GM19238 (cell line): Measurements from ENCODE around the gene MICAL2.

Source experiments
- DNase-seq: peaks from one replicate; pipeline ENCODE4 v3.0.0; 2011; ENCODE audit warnings: low spot score; ENCODE audit not compliant: insufficient read length

Gene MICAL2

GRCh38 chr11:12114193-12115033 is 4.0 kb downstream of the MICAL2 start:
- DNase-seq = no peak

- DNase-seq = no peak
Observed at GRCh38 chr11:12116425-12117032, 6.1 kb downstream of the MICAL2 start.

- DNase-seq = no peak
Observed at GRCh38 chr11:12117200-12117599, 6.8 kb downstream of the MICAL2 start.

DNA sequence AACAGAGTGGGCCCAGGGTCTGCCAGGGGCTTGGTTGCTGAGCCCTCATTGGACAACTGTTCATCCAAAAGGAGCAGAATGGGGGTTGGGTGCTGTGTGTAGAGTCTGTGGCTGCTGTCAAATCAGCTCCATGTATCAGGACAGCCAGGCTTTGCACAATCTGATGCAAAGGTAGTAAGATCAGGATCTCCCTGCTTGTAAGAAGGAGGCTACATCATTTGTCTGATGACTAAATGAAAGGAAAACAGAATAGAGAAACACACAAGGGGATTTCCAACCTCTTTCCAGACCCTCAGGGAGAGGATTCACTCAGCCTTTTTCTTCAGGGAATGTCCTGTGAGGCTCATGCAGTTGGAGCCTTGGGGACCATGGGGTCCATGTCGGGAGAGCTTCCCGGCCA is 7.2 kb downstream of the MICAL2 start:
- no peak for DNase-seq

DNA sequence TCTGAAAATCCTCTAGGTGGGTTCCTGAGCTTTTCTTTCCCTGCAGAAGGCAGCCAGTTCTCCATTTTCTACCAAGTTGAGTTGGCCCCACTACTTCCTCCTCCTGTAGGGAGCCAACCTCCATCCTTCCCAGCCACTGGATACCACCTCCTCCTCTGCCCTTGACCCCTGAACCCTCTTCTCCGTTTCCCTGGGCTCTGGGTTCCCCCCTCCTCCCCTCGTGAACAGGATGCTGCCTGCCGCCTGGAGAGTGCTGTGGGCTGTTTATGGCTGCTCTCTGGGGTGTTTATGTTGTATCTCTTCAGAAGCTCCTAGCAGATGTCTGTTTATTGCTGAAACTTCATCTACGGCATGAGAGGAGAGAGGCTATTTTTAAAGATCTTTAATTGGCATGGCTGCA is 8.6 kb downstream of the MICAL2 start:
- no peak for DNase-seq

DNA sequence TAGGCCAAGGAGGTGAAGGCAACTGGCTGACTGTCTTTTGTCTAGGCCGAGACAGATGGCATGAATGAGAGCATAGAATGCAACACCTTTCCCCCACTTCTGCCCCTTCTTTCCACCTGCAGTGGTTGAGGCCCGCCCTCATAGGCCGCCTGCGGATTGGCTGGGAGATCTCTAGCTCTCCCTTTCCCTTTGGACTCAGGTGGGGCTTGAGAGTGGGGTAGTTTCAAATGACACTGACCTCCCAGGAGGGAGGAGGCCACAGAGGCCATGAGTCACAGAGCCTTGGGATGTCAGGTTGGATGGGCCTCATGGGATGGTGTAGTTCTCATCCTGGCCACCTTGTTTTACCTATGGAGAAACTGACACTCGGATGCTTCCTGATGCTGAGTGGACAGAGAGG is 9.1 kb downstream of the MICAL2 start:
- DNase-seq = no peak

GRCh38 chr11:12120031-12121008 is 9.9 kb downstream of the MICAL2 start:
- DNase-seq = no peak

DNA sequence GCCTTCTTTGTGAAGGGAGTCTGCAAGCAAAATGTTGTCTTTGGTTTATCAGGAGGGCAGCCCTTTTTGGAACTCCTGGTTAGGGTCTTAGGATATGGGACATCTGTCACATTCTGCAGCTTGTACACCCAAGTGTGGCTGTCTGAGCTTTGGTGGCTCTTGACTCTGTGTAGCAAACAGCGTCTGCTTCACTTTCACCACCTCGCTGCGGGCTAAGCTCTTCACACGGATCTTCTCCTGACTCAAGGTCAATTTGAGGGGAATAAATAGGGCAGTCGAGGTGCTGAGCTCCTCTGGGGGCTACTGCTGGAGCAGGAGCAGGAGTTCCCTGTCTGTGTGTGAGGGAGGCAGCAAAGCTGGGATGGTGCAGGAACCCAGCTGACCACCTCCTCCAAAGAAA is 10.6 kb downstream of the MICAL2 start:
- no peak for DNase-seq

- DNase-seq = no peak
Observed at GRCh38 chr11:12121517-12121916, 11.1 kb downstream of the MICAL2 start.

DNA sequence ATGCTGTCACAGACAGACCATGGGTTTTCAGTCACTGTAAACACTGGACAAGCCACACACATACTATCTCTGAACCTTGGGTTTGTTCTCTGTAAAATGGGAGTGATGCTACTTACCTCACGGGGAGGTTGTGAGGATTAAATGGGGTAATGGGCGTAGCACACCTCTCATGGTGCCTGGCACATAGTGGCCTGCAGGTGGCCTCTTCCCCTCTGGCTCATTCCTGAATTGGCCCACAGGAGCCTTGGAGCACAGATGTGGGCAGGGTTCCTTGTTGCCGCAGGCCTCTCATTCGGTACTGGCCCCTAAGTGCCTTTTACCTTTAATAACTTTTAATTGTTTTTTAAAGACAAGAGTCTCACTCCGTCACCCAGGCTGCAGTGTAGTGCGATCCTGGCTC is 11.7 kb downstream of the MICAL2 start:
- DNase-seq = no peak

DNA sequence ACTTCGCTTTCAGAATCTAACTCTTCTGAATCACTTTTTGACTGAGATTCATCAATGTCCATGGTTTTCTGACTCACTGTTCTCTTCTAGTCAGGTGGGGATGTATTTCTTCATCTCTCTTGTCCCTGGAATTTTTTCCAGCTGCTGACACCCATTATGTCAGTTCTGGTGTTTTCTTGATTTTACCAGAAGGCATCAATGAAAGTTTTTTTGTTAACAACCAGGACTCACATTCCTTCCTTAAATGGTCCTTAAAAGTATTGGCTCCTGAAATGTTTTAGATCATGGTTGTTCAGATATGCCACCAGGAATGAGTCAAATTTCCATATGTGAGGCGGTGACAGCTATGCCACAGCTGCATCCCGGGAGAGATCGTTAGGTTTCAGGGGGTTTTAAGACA is 12.9 kb downstream of the MICAL2 start:
- DNase-seq = no peak

DNA sequence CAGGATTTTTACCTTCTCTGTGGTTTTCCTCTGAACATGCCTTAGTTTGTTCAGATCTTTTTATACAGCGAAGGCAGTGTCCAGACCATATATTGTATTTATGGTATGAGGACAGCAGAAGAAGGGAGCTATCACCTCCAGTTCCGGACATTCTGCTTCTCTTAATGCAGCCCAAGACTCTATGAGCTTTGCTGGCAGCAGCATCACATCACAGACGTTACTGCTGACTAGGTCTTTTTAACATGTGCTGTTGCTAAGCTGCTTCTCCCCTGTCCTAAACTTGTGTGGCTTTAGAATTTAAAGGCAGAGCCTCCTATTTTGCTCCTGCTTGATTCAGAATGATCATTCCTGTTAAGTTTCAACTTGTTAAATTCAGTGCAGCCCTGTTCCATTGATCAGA is 13.4 kb downstream of the MICAL2 start:
- no peak for DNase-seq

- DNase-seq = no peak
Observed at GRCh38 chr11:12124306-12124705, 13.9 kb downstream of the MICAL2 start.

GRCh38 chr11:12125609-12126149 is 15.3 kb downstream of the MICAL2 start:
- DNase-seq = no peak

DNA sequence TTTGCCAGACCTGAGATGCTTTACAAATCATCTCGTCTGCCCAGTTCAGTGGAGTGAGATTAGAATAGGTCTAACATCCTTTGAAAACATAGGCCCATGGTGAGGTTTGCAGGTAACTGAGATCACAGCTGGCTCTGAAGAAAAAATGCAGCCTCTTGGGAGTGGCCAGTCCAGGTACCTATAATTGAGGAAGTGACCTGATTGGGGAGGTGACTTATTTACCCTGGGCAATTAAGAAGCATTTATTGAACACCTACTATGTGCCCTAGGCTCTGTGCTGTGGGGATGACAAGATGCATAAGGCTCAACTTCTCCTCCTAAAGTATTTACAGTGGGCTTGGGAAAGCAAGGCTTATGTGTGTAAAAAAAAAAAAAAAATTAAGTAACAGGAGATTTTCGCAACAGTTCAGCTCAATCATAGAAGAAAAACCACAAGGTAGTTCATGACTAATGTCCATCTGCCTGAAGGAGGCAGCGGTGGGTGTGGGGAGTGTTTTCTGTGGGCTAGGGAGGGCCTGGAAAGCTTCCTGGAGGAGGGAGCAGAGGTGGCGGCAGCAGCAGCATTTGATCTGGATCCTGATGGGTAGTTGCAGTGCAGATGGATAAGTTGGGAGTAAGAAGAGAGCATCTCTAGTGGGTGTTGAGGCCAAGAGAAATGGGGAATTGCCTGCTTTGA is 16.1 kb downstream of the MICAL2 start:
- no peak for DNase-seq

DNA sequence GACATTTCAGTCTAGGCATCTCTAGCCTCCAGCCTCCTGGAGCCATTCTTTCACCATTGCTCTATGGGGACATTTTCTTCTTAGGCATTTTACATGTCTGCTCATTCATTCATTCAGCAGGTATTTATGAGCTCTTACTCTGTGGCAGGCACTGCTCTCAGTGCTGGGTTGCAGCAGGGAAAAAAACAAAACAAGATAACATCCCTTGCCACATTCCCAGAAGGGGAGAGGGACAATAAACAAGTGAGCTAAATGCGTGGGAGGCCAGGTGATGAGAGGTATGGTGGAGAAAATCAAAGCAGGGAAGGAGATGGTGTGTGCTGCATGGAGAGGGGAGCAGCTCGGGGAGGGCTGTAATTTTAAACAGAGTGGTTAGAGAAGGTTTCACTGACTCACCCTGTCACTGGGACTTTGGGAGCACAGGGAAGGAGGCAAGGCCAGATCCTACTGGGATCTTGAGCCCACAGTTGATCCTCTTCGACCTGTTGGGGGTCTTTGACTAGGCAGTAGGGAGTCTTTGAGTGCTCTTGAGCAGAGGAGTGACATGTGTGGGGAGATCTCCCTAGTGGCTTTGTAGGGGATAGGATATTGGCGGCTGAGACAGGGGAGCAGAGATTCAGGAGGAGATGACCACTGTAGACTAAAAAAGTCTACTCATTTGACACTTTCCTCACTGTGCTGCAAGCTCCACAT is 17.0 kb downstream of the MICAL2 start:
- DNase-seq = no peak

- DNase-seq = no peak
Observed at GRCh38 chr11:12128301-12128751, 17.9 kb downstream of the MICAL2 start.

DNA sequence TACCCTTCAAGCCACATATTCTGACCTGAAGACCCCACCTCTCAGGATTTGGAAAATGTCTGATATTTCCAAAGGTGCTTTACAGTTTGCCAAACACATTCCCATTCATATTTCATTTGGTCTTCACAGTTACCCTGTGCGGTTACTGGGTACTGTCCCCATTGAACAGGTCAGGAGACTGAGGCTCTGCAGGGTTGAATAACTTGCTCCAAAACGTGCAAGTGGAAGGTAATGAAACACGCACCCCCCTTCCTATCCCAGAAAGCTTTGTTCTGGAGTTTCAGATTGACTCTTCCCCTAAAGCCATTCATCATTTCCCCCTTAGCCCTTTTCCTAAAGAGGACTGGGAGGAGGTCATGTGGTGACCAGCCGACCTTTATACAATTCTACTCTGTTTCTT is 18.8 kb downstream of the MICAL2 start:
- DNase-seq = no peak

- no peak for DNase-seq
Observed at GRCh38 chr11:12130180-12130980, 20.0 kb downstream of the MICAL2 start.
